GM19463 (cell line): ENCODE measurements around the gene SIL1.
"Not testable (repeated sequence)": the region's sequence is repeated elsewhere in the genome, so short reads cannot be mapped to it uniquely, and the experiment has no call there.

Experiments
- ATAC-seq: cut with Tn5 transposase; IDR thresholded peaks from one replicate; pipeline ENCODE4 v1.9.1; 2021; ENCODE audit warnings: mild to moderate bottlenecking, moderate library complexity; ENCODE audit not compliant: unreplicated experiment

SIL1 gene

GRCh38 chr5:139076111-139076510 lies 122.1 kb downstream of the SIL1 start:
- no peak for ATAC-seq

GRCh38 chr5:139075066-139076050 lies 122.8 kb downstream of the SIL1 start:
- no peak for ATAC-seq

- not testable (repeated sequence) for ATAC-seq
Measured at GRCh38 chr5:139073956-139074355, 124.2 kb downstream of the SIL1 start.

DNA sequence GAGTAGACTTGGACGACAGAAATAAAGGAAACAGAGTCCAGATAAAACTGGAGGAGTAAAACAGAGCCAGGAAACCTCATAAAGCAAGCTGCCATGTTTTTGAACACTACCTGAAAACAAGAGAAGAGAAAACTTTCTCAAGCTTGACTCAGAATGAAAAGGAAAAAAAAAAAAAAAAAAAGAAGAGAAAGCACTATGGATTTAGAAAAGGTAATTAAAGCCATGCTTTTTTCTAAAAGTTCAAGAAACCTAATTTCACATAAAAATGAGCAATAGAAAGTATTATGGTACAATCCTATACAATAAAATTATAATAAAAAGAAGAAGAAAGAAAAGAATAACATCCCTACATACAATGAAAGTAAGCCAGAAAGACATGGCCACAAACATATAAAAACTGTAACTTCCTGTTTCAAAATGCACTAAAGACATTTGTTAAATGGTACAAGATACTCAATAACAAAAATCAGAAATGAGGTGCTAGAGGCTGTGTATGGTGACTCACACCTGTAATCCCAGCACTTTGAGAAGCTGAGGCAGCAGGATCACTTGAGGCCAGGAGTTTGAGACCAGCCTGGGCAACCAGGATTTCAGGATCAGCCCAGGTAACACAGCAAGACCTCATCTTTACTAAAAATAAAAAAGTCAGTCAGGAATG lies 129.5 kb downstream of the SIL1 start:
- ATAC-seq: no peak

DNA sequence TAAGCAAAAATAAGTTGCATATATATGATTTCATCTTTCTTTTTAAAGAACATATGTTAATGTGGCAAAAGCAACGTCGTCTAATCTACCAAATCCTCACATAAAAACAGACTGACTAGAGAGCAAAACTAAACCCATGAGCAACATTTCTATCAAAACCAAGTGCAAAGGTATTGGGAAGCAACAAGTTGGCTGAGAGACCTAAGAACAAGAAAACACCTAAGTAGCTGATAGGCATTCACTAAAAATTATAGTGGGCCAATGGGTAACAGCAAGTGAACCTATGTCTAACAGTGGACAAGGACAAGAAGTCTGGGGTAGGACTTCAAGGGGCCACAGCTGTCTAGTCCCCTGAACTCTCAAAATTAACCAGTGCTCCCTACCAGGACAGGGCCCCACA lies 130.1 kb downstream of the SIL1 start:
- no peak for ATAC-seq

- no peak for ATAC-seq
Measured at GRCh38 chr5:139065306-139065705, 132.9 kb downstream of the SIL1 start.

- no peak for ATAC-seq
Measured at GRCh38 chr5:139064613-139065012, 133.6 kb downstream of the SIL1 start.

DNA sequence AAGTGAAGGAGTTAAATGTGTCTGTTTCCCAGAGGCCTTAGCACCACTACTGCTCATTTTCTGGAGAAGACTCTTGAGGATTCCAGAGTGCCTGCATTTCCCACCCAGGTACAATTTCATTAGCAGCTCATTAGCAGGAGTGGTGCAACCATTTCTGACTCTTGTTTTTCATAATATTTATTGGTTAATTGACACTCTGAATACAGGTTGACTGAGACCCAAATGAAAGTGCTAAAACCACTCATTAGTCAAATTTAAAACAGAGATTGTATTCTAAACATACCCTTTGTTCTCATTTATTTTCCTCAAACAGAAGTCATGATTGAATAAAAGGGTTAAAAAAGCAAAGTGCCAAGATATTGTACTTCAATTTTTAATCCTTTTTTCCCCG lies 134.5 kb downstream of the SIL1 start:
- no peak for ATAC-seq

GRCh38 chr5:139062910-139063663 lies 135.1 kb downstream of the SIL1 start:
- ATAC-seq: no peak

DNA sequence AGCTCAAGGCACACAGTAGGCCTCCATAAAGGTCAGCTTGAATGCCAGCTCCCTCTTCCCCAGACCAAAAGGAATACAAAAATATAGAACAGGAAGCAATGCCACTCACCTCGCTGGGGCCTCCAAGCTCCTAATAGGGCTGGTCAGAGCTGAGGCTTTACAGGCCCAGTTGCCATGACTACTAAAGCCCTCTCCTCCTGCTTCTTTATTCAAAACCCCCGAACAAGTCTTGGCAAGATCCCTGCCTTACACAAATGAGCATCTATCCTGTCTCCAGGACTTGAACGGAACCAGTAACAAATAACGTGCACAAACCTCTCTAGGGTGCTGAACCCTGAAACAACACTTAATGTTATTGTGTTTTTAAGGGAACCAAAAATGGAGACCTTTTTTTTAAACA lies 136.3 kb downstream of the SIL1 start:
- no peak for ATAC-seq

DNA sequence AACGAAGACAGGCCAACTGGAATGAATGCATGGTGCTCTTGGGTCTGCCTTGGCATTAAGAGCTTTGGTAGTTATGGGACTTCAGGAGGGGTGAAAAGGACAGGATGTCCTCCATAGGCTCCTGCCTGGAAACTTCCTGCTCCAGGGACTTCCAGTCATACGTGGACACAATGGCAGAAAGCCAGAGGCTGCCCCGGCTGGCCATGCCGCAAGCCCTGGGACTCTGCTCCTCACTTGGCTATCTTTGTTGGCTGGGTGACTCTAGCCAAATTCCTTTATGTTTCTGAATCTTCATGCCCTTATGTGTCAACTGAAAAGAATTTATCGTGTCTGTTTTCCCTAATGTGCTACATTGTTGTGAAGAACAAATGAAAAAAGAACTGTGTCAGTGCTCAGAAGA lies 136.9 kb downstream of the SIL1 start:
- ATAC-seq: no peak

GRCh38 chr5:139058121-139058520 lies 140.0 kb downstream of the SIL1 start:
- ATAC-seq: no peak

DNA sequence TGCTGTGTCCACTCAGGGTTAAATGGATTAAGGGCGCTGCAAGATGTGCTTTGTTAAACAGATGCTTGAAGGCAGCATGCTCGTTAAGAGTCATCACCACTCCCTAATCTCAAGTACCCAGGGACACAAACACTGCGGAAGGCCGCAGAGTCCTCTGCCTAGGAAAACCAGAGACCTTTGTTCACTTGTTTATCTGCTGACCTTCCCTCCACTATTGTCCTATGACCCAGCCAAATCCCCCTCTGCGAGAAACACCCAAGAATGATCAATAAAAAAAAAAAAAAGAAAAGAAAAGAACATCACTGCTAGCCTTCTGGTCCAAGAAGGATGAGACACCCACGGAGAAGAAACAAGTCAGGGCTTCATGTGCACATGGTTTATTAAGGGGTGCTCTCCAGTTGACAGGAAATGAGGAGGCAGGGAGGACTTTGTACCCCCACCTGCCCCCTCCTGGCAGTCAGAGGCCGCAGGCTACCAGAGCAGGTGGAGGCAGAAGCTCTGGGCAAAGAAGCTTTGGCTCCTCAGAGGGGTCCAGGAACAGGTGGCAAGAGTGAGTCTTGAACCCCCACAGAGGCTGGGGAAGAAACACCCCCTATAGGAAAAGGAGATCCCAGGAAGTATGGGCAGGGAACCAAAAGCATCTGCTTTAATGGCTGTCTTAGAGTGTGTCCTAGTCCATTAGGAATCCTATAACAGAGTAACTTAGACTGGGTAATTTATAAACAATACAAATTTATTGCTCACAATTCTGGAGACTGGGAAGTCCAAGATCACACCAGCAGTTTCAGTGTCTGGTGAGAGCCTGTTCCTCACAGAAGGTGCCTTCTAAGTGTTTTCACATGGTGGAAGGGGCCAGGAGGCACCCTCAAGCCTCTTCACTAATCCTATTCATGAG lies 140.9 kb downstream of the SIL1 start:
- not testable (repeated sequence) for ATAC-seq

DNA sequence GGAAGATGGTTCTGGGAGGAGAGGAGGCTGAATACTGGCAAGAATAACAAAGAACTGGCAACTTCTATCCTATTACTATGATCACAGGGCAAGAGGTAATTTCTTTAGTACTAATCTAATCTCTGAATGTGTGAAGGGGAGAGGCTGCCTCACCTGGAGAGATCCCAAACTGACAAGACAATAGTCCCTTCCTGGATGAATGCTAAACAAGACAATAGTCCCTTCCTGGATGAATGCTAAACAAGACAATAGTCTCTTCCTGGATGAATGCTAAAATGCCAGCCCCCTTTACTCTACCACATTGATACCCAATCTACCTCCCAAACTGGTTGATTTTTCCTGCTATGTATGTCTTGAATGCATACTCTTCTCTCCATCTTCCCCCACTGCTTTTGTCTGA lies 145.2 kb downstream of the SIL1 start:
- ATAC-seq: no peak

- no peak for ATAC-seq
Measured at GRCh38 chr5:139051392-139051791, 146.8 kb downstream of the SIL1 start.

GRCh38 chr5:139050432-139050831 lies 147.7 kb downstream of the SIL1 start:
- no peak for ATAC-seq

DNA sequence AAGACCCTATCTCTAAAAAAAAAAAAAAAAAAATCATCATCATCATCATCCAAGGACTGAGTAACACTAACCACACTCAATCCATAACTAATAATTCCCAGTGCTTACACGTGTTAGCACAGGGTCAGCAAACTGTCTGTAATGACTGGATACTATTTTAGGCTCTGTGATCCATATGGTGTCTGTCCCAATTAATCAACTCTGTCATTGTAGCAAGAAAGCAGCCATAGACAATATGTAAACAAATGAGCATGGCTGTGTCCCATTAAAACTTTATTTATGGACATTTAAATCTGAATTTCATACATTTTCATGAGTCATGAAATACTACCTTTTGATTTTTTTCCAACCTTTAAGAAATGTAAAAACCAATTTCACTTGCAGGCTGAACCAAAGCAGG lies 148.4 kb downstream of the SIL1 start:
- ATAC-seq: no peak

DNA sequence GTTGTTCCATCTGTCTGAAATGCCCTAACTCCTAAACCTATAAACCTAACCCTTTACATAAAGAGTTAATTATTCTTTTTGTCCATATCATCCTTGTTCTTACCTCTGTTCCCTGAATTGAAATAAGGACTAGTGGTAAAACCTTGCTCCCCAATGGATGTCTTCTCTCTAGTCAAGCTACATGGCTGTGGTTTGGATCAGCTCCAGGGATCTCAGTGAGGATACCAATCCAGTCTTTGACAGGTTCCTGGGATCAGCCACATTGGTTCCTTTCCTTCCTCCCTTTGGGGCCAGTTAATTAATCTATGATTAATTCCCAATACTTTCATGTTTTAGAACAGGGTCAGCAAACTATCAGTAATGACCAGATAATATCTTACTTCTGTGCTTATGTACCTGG lies 151.6 kb downstream of the SIL1 start:
- ATAC-seq: no peak

DNA sequence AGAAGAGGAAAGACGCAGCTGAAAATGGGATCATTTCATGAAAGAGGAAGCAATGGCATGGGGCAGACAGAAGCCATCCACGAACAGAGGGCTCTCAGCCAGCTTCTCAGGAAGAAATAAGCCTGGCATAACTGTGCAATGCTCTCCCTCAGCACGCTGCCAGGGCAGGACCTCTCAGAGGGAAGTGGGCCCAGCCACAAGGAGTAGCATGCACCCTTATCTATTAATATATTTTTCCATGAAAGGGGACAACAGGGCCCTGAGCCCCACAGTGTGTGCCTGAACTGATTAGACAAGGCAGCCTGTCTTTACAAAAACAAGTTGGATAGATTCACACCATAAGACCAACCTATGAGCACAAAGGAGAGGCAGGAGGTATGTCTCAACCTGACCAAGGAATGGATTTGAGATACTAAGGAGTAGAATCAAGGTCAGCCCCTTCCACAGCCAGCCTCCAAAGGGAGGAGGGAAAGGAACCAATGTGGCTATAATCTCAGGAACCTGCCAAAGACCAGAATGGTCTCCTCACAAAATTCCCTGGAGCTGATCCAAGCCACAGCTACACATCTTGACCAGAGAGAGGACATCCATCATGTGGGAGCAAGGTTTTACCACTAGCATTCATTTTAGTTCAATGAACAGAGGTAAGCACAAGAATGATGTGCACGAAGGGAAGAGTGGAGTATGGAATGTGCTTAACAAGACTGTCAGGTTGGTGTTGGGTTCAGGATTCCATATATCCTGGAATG lies 154.8 kb downstream of the SIL1 start:
- ATAC-seq: no peak

DNA sequence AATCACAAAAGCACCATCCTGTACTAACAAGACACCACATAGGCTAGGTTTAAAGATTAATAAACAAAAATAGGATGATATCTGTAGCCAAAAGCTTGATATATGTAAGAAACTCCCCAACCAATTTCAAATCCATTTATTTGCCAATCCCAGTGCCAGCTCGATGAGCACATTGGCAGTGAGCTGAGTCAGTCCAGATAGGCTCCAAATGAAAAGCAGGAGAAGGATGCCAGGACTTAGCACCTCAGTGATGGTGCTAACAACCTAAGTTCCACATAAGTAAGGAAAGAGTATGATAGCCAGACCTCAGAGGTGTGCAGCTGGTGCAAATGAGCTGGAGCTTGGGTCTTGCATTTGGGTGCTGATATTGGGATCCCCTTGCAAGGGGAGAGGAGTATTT lies 158.1 kb downstream of the SIL1 start:
- no peak for ATAC-seq
